ENCODE data around the gene PHACTR3. TPM values are rescaled to one million over a fixed set of nuclear protein-coding genes. Genes with fewer than 3 reads are reported as not detected.

PHACTR3 gene
- total RNA-seq, 4 donors from 2014 or later: 1.4 to 7.2 (median 4.3) TPM

GRCh38 chr20:59745716-59746115 lies 141.4 kb downstream of the PHACTR3 start:
- no peak for DNase-seq (ENCODE audit: low spot score in 2 of 2)
- 80 to 86% methylated on average over 8 of the region's 8 CpGs for WGBS, 2 donors
- no peak overlapping the region for H3K4me3 ChIP-seq (ENCODE audit: low read depth, poor library complexity, severe bottlenecking)
- intact Hi-C loops (cut with DNase I; ENCODE audit: low total_unique reads): no loop called here
- TF ChIP-seq POLR2A (IDR thresholded peaks at IDR 0.05): no peak
- no peak for TF ChIP-seq CTCF (IDR thresholded peaks at IDR 0.05)

- WGBS, 2 donors: 80 to 89% methylated on average over 4 of the region's 4 CpGs
Observed at GRCh38 chr20:59746155-59746554, 141.8 kb downstream of the PHACTR3 start.

GRCh38 chr20:59747671-59748515 lies 143.6 kb downstream of the PHACTR3 start:
- TF ChIP-seq POLR2A (IDR thresholded peaks at IDR 0.05) (no peak), CTCF (IDR thresholded peaks at IDR 0.05) (no peak)
- WGBS, 2 donors: 75 to 80% methylated on average over 12 of the region's 12 CpGs
- H3K4me3 ChIP-seq (ENCODE audit: low read depth, poor library complexity, severe bottlenecking): no peak overlapping the region
- DNase-seq (ENCODE audit: low spot score in 2 of 2): no peak
- intact Hi-C loops (cut with DNase I; ENCODE audit: low total_unique reads): no loop called here

More at GRCh38 chr20:59746155-59746554, 141.8 kb downstream of the PHACTR3 start:
- H3K4me3 ChIP-seq (ENCODE audit: low read depth, poor library complexity, severe bottlenecking): no peak overlapping the region
- no peak for DNase-seq (ENCODE audit: low spot score in 2 of 2)
- no peak for TF ChIP-seq POLR2A (IDR thresholded peaks at IDR 0.05)
- intact Hi-C loops (cut with DNase I; ENCODE audit: low total_unique reads): no loop called here

GRCh38 chr20:59748619-59749191 lies 144.4 kb downstream of the PHACTR3 start:
- TF ChIP-seq POLR2A (IDR thresholded peaks at IDR 0.05) (no peak), CTCF (IDR thresholded peaks at IDR 0.05) (no peak)
- no peak for DNase-seq (ENCODE audit: low spot score in 2 of 2)
- H3K4me3 ChIP-seq (ENCODE audit: low read depth, poor library complexity, severe bottlenecking): no peak overlapping the region
- intact Hi-C loops (cut with DNase I; ENCODE audit: low total_unique reads): no loop called here
- 41 to 53% methylated on average over 14 of the region's 14 CpGs for WGBS, 2 donors

GRCh38 chr20:59749301-59749700 lies 145.0 kb downstream of the PHACTR3 start:
- intact Hi-C loops (cut with DNase I; ENCODE audit: low total_unique reads): no loop called here
- whole genome bisulfite sequencing, 2 donors: 60 to 61% methylated on average over 12 of the region's 12 CpGs
- H3K4me3 ChIP-seq (ENCODE audit: low read depth, poor library complexity, severe bottlenecking): no peak overlapping the region
- no peak for DNase-seq (ENCODE audit: low spot score in 2 of 2)
- TF ChIP-seq CTCF (IDR thresholded peaks at IDR 0.05) (no peak), POLR2A (IDR thresholded peaks at IDR 0.05) (no peak)

- intact Hi-C loops (cut with DNase I; ENCODE audit: low total_unique reads): no loop called here
- no peak for DNase-seq (ENCODE audit: low spot score in 2 of 2)
- TF ChIP-seq CTCF (IDR thresholded peaks at IDR 0.05) (no peak), POLR2A (IDR thresholded peaks at IDR 0.05) (no peak)
- 54 to 72% methylated on average over 21 of the region's 21 CpGs for WGBS, 2 donors
- H3K4me3 ChIP-seq (ENCODE audit: low read depth, poor library complexity, severe bottlenecking): no peak overlapping the region
Observed at GRCh38 chr20:59750209-59750840, 146.0 kb downstream of the PHACTR3 start.

All from lower leg skin (tissue), 4 donors.